ENCODE data around the gene MON1A. TPM values are rescaled to one million over a fixed set of nuclear protein-coding genes. Genes with fewer than 3 reads are reported as not detected.
A peak's percentile ranks its signal among the peaks of the same experiment; 100 is the strongest.

MON1A gene
- total RNA-seq, 2 donors from 2014 or later = 7.8 to 12.0 TPM

GRCh38 chr3:49930168-49930690 is 618 bp upstream of the MON1A start:
- H3K9me3 ChIP-seq = no peaks in the 10 kb centered on the region
- WGBS = 32% methylated on average over 16 of the region's 16 CpGs
- H3K27ac ChIP-seq = peak overlapping the region; percentile 82 to 86
- no peaks in the 10 kb centered on the region for H3K4me1 ChIP-seq (replicated peaks)
- intact Hi-C loops (cut with DNase I) = no loop called here
- no peaks in the 10 kb centered on the region for H3K27me3 ChIP-seq (replicated peaks; ENCODE audit: insufficient read depth)
- DNase-seq (ENCODE audit: low spot score) = no peak
- peak overlapping the region; percentile 70 to 77 for H3K4me3 ChIP-seq
- TF ChIP-seq POLR2A (IDR thresholded peaks at IDR 0.05) = no peak
- TF ChIP-seq POLR2AphosphoS5 (IDR thresholded peaks at IDR 0.05) = no peak
- no peak for TF ChIP-seq CTCF (IDR thresholded peaks at IDR 0.05)
- H3K36me3 ChIP-seq = no peaks in the 10 kb centered on the region

GRCh38 chr3:49928481-49929017 is 1.1 kb downstream of the MON1A start:
- intact Hi-C loops (cut with DNase I) = no loop called here
- peak overlapping the region in 1 of 2 donors; percentile 77 for H3K4me3 ChIP-seq
- H3K27ac ChIP-seq = no peak overlapping the region
- H3K36me3 ChIP-seq = no peaks in the 10 kb centered on the region
- no peaks in the 10 kb centered on the region for H3K27me3 ChIP-seq (replicated peaks; ENCODE audit: insufficient read depth)
- no peaks in the 10 kb centered on the region for H3K4me1 ChIP-seq (replicated peaks)
- DNase-seq (ENCODE audit: low spot score) = no peak
- no peaks in the 10 kb centered on the region for H3K9me3 ChIP-seq
- 83% methylated on average over 5 of the region's 5 CpGs for WGBS
- TF ChIP-seq CTCF (IDR thresholded peaks at IDR 0.05) (no peak), POLR2AphosphoS5 (IDR thresholded peaks at IDR 0.05) (no peak), POLR2A (IDR thresholded peaks at IDR 0.05) (no peak)

GRCh38 chr3:49927798-49928197 is 1.8 kb downstream of the MON1A start:
- H3K4me3 ChIP-seq = no peak overlapping the region
- intact Hi-C loops (cut with DNase I) = no loop called here
- H3K27ac ChIP-seq = no peak overlapping the region
- TF ChIP-seq POLR2AphosphoS5 (IDR thresholded peaks at IDR 0.05) (no peak), CTCF (IDR thresholded peaks at IDR 0.05) (no peak), POLR2A (IDR thresholded peaks at IDR 0.05) (no peak)
- no peaks in the 10 kb centered on the region for H3K9me3 ChIP-seq
- H3K36me3 ChIP-seq = no peaks in the 10 kb centered on the region
- H3K4me1 ChIP-seq (replicated peaks) = no peaks in the 10 kb centered on the region
- DNase-seq (ENCODE audit: low spot score) = no peak
- H3K27me3 ChIP-seq (replicated peaks; ENCODE audit: insufficient read depth) = no peaks in the 10 kb centered on the region
- 95% methylated on average over 5 of the region's 5 CpGs for WGBS

GRCh38 chr3:49926117-49926728 is 3.4 kb downstream of the MON1A start:
- no peaks in the 10 kb centered on the region for H3K9me3 ChIP-seq
- H3K36me3 ChIP-seq = no peaks in the 10 kb centered on the region
- H3K27ac ChIP-seq = no peak overlapping the region
- 93% methylated on average over 4 of the region's 4 CpGs for WGBS
- no peaks in the 10 kb centered on the region for H3K4me1 ChIP-seq (replicated peaks)
- no peak overlapping the region for H3K4me3 ChIP-seq
- intact Hi-C loops (cut with DNase I) = no loop called here
- no peak for DNase-seq (ENCODE audit: low spot score)
- H3K27me3 ChIP-seq (replicated peaks; ENCODE audit: insufficient read depth) = no peaks in the 10 kb centered on the region
- TF ChIP-seq POLR2A (IDR thresholded peaks at IDR 0.05) = no peak
- no peak for TF ChIP-seq POLR2AphosphoS5 (IDR thresholded peaks at IDR 0.05)
- no peak for TF ChIP-seq CTCF (IDR thresholded peaks at IDR 0.05)

- Histone ChIP-seq H3K27me3 (replicated peaks; ENCODE audit: insufficient read depth) (no peaks in the 10 kb centered on the region), H3K9me3 (no peaks in the 10 kb centered on the region), H3K4me3 (no peak overlapping the region), H3K27ac (no peak overlapping the region), H3K4me1 (replicated peaks) (no peaks in the 10 kb centered on the region), H3K36me3 (no peaks in the 10 kb centered on the region)
- intact Hi-C loops (cut with DNase I) = no loop called here
- TF ChIP-seq POLR2A (IDR thresholded peaks at IDR 0.05) (no peak), POLR2AphosphoS5 (IDR thresholded peaks at IDR 0.05) (no peak), CTCF (IDR thresholded peaks at IDR 0.05) (no peak)
- WGBS = 96% methylated on average over 2 of the region's 2 CpGs
- DNase-seq (ENCODE audit: low spot score) = no peak
Observed at GRCh38 chr3:49925485-49925884, 4.1 kb downstream of the MON1A start.
